GM18907 (cell line): ENCODE measurements around the gene HIVEP2.

Source experiments
- ATAC-seq: cut with Tn5 transposase; IDR thresholded peaks from one replicate; pipeline ENCODE4 v1.9.1; 2021; ENCODE audit warnings: mild to moderate bottlenecking, moderate library complexity; ENCODE audit not compliant: unreplicated experiment

The HIVEP2 gene

DNA sequence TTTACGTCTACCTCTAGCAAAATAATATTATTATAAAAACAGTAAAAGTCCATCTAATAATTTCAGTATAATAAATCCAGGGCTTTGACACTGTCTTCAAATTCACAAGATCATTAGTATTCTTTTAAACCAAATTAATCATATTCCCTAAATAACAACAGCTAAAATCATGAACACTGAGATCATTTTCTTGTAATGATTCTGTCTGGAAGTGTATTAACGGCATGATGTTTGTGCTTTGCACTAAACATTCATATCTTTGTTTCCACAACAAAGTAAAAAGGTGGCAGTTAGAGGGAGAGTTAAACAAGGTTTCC lies 18.8 kb downstream of the HIVEP2 start:
- no peak for ATAC-seq

DNA sequence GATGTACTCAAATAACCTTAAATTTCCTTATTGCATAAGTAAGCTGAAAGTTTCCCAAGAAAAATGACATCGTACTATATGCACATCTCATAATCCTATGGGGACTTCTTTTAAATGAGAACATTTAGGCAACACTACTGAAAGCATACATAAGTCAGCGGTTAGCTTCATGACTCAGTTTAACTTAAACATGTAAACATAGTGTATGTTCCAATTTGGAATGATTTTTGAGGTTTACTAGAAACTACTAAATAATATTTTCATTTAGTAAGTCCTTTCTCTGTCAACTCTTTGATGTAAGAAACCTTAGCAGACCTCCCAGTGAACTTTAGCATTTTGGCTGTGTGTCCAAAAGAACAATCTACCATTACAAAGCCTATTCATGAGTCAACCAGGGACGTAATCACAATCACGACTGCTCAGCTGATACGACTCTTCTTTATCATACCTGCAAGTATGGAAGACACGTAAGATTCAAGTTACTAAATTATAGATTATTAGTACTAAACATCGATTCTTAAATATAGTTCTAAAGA lies 19.3 kb downstream of the HIVEP2 start:
- ATAC-seq = no peak

DNA sequence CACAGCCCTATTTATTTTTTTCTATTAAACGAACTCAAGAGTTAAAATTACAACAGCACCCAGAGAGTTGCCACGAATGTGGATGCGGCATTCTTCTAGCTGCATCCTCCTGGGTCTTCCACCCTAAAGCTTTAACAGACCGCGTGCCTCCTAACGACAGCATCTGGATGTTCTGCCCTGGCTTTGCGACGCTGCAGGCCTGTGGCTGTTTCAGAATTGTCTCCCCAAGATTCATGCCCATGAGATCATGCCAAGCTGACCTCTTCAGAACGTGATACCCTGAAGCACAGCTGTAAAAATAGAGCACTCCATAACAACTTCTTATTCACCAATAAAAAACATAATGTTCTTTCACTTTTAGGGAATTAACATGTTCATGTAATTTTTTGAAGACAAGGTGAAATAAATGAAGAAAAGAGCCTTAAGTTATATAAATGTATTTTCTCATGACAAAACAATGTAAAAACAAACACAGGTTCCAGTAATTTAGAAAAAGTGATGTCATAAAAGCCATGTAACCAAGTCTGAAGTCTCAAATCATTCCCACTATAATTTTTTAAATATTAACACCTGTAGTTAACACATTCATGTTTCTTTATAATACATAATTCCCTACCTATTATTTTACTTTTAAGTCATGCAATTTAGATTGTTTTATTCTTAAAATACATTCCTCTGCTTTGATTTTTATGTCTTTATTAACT lies 26.5 kb downstream of the HIVEP2 start:
- no peak for ATAC-seq

DNA sequence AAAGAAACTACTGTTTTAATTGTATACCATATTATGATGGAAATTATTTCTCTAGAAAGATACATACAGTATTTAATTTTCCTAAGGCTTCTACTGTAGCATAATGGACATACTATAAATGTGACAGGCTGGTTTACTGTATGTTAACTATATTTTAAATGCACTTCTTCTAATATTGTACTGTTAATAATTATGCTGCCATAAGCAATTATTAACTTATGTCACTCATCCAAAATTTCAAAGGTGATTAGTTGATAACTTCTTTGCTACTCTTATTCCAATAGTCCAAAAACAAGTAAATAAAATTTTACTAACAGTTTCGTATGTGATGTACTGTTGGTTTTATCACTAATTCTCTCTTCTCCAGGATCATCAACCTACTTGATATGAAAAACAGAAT lies 28.1 kb downstream of the HIVEP2 start:
- ATAC-seq = no peak

DNA sequence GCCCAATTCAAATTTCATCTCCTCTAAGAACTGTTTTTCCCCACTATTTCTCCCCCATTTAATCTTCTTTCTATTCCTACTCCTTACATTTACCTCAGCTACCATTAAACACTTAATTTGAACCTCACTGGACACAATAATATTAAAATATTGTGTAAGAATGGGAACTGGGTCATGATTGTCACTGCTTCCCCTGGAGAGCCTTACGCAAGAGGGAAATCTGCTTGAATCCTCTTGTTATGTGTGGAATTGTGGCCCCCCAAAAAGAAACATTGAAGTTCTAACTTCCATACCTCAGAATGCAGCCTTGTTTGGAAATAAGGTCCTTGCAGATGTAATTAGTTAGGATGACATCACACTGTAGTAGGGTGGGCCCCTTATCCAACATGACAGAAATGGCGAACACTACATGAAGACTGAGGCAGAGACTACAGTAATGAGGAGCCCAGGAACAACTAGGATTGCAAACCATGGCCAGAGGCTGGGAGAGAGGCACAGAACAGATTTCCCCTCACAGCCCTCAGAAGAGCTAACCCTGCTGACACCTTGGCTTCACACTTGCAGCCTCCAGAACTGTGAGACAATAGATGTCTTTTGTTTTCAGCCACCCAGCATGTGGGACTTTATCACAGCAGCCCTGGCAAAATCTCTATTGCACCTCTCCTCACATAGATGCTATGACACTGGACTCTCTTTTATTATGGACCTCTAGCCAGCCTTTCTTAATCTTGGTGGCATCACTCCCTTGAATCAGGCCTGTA lies 29.9 kb downstream of the HIVEP2 start:
- ATAC-seq = no peak

DNA sequence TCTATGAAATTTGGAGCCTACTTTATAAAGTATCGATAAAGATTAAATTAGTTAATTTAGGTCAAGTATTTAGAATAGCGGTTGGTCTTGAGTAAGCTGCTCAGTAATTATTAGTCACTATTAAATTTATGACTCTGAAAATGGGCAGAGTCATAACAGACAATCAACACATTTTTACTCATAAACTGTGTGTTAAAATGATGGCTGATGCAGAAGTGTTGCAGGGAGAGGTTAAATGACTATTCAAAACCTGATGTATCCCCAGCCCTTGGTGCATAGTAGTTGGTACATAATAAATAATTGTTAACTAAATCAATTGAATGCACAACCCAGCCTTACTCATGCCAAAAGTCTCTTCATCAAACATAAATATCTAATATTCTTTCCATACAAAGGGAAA lies 30.6 kb downstream of the HIVEP2 start:
- no peak for ATAC-seq

DNA sequence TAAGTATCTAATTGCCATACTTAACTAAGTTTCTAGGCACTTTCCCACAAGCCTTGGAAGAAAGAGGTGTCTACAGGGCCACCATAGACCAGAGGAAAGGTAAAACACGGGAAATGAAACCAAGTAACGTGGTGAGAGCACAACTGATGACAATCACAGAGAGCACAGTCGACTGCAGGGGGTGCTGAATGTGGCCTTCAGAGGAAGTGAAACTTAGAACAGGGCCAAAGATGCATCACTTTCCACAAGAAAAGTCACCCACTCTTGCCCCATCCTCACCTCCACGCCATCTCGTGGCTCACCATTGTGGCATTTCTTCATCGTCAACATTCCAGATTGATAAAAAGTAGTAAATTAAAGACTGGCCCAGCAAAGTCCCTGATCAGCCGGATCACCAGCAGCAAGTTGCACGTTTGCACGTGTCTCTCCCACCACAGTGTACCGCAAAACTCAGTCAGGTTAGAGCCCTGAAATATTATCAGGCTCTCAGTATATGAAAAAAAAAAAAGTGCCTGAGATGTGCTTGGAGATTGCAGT lies 31.4 kb downstream of the HIVEP2 start:
- ATAC-seq = peak; percentile 94

DNA sequence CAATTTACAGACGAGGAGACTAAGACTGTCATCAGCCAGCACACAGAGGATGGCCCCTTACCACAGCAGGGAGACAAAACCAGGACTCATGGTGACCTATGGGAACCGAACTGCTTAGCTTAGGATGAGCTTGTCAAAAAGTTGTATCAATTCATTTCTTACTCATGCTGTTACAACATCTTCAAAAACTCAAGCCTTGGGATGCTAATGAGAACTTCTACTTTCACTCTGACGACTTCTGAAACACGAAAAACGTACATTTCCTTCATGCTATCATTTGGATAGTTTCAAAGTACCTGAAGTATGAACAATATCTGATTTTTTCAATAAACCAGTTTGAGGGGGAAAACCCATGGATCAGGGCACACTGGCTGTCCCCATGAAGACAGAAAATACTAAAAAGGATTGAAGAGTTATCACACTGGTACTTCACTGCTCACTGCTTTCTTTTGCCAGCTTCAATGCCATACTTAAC lies 31.9 kb downstream of the HIVEP2 start:
- peak; percentile 70 for ATAC-seq

DNA sequence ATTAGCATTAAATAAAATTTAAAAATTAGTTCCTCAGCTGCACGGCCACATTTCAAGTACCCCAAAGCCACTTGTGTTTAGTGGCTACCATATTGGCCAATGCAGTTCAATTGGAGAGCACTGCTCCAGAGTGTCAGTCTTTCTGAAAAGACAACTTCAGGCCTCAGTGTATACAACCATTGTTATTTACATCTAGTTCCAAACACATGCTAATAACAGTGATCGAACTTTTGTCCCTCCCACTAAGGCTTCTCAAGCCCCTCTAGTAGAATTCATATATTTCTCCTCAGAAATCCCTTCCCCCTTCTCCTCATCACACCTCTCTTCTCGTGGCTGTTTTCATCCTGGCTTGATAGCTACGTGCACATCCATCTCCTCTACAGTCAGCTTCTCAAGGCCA lies 32.9 kb downstream of the HIVEP2 start:
- ATAC-seq = no peak

DNA sequence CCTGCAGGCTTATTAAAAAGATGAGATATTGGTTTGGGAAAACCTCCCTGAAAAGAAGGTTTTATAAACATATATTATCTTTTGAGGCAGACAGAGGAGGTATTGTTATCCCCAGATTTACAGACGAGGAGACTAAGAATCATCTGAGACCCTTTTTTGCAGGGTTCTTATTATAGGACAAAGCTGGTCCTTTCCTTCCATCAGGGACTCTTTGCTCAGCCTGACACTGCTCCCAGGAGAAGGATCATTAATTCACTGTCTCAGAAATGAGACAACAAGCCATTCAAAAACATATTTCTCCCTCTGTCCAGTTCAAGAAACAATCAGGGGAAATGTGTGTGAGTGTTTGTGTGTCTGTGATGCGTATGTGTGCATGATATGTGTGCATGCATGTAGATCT lies 33.5 kb downstream of the HIVEP2 start:
- no peak for ATAC-seq

DNA sequence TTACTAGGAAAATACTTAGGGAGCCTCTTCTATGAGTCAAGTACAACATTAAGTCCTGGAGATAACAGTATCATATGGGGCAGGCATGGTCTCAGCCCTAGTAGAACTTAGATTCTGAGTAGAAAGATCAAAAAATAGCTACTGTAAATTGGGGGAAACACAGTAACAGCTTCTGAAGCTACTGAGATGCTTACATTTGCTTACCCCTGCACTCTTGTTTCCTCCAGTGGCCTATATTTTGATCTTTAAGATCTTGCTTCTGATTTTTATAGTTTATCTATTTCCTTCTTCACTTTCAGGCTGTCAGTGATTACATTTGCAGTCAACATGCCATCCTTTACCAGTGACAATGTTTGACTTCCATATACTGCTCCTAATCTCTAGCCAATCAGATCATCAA lies 35.3 kb downstream of the HIVEP2 start:
- ATAC-seq = no peak

DNA sequence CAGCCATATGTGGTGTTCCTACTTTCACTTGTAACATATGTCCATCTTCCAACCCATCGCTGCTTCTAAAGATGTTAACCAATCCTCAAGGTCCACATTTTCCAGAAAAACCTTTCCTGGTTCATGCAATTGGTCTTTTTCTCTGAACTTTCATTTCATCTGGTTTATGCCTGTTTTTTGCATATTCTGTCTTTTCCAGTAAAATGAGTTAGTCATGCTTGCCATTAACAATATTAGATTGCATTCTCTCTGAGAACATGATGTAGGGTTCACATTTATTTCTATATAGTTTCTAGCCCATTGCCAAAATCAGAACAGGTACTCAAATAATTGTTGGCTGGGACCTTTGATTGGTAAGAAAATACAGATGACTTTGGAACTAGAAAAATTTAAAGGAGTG lies 36.7 kb downstream of the HIVEP2 start:
- ATAC-seq = no peak

DNA sequence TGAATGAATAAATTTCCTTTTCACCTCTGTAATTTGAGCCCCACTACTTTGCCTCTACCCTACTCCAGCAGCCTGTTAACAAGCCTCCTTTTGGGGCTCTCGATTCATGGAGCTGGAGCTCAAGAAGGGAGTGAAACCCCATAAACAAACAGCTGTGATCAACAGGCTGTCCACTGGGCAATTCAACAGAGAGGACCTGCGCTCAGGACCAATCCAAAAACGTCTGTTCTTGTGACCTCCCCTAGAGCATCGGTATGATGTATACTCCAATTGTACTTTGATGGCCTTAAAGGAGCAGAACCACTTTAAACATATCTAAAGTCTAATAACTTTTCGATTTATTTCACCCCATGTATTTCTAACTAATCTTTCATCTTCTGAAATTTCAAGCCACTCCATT lies 37.4 kb downstream of the HIVEP2 start:
- no peak for ATAC-seq

DNA sequence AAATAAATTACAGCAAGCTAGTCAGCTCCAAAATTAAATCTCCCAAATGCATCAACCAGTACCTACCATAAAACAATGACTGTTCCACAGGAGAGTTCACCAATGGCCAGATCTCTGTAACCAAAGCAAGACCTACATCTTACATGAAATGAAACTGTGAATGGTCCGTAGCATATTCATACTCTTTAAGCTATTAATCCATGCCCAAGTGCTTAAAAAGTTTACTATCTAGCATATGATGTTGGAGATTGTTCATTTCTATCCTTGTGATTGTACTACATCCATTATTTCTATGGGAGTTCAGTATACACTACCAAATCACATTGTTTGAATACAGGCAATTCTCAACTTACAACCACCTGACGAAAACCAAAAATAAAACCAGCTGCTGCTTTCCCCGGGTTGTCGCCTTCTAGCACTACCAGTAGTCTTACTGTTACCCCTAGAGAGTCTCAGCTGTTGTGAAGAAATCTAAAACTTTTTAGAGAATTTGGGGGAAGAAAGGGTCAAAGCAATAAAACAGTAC lies 38.0 kb downstream of the HIVEP2 start:
- peak; percentile 66 for ATAC-seq

DNA sequence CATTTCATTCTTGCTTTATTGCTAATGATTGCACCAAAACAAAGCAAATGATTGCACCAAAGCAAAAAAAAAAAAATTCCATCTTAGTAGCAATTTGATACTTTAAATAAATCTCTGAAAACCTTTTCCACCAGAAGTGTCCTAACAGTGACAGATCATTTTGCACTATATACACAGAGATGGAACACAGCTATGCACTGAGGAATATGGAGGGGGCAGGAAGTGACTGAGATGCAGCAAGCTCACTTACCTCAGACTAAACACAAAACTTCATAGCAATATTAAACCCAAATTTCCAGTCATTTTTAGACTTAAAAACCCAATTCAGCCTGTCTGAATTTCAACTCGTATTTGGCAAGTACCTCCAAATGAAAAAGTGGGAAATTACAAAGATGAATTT lies 41.2 kb downstream of the HIVEP2 start:
- no peak for ATAC-seq

DNA sequence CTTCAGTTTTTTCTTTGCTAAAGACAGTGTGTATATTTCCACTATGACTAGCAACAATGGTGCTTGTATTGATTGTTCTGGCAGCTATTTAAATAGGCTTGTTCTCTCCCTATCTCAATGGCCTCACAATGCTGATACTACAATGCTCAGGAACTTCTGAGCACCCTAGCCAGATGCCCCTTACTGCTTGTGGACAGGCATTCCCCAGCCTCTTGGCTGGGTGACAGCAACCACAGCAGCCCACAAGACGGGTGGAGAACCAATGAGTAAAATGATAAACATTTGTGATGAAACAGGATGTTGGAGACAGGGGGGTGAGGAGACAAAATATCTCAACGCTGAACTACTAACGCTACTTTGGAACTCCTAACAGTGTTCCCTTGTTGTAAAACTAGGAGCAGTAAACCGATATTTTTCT lies 42.3 kb downstream of the HIVEP2 start:
- ATAC-seq = peak; percentile 86

DNA sequence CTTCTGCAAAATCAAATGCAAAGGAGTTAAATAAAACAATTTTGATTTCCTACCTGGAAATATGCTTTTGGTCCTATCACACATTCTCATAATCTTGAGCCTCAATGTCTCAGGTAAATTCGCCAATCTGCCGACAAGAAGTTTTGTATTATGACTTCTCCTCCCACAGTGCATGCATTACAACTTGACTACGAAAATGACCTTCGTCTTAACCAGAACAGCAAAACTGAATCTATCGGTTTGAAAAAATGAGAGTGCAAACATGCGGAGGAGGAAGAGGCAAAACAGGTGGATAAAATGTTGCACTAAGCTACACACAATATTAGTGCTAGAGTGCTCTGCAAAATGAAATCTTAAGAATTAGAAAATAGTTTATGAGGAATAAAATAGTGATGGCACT lies 43.4 kb downstream of the HIVEP2 start:
- ATAC-seq = no peak

DNA sequence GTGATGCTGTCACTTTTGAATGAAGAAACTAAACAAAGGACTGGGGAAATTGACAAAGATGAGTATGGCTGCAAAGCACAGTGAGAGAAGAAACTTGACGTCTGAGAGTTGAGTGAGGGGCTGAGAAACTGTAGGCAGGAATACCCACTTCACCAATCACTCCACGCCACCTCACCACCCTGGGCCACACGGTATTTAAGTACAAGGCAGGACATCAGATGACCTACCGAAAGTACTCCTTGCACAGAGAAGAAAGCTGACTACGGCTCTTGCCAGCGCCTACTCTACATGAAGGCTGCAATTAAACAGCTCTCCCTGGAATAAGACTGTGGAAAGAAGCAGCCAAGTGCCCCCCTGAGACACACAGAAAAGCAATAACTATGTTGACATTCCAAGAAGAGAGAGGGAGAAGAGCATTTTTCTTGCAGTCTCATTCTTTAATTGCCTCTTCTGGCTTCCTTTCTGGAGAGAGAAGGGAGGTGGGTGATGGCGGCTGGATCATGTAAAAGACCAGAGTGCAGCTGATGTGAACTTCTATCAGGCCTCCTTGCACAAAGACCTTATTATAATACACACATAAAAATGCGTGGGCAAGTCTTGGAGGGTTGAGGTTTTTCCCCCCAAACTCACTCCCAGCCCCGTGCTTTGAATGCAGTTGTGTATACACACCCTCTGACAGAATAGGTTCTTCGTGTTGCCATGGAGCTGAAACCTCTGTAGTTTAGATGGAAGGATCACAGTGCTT lies 44.6 kb downstream of the HIVEP2 start:
- no peak for ATAC-seq

DNA sequence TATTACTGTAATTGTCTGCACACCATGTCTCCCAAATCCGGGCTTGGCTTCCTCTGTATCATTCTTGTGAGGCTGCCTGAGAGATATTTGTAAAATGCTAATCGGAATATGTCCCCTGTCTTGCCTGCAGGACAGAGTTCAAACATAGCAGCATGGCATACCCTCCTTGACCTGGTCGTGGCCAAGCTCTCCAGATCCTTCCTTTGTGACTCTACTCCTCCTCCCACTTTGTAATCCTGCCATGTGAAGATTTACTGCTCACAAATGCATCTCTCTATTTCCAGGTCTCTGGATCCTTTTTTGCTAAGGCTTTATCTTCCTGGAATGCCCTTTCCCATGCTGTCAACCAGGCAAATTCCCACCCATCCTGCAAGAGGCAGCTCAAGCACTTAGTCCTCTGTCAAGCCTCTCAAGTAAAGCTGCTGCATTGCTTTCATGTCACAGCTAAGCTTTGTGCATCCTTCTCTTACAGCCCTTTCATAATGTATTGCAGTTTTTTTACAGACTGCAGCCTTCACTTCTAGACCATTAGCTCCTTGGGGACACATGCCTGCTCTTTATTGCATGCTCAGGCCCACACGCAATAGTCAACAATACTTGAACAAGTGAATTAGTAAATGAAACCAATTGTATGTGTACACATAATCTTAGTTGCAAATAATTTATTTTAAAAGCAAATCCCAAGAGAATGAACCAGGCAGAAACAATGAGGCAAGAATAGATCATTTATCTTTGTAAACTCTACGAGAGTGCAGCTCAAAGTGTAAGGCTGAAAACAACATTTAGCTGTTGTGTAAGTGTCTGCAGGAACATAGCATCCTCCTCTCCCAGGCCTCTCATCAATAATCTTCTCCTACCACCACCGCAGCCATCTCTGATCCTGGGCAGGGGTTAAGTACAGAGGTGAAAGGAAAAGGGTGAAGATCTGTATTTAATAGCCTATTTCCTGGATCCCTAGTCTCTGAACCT lies 45.8 kb downstream of the HIVEP2 start:
- ATAC-seq = no peak

DNA sequence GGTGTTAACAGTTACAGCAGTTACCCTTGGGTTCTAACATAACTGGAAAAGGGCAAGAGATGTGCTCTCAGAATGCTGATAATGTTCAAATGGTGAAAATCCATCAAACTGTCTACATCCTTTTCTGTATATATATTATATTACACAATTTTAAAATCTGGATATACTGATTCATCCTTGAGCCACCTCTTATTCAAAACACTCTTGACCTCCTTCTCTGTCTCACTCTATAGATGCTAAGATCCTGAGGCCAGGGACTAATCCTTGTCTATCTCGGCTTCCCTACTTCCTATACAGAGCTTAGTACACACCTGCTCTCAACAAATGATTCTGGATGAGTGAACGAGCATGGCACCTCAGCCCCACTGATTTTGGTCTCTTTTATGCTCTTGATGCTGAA lies 47.3 kb downstream of the HIVEP2 start:
- ATAC-seq = no peak
